Suprapubic skin (tissue), 4 donors: ENCODE data around the gene KIF16B. TPM values are rescaled to one million over a fixed set of nuclear protein-coding genes. Genes with fewer than 3 reads are reported as not detected.

Source experiments
- DNase-seq, 2 donors: peaks; one replicate each; pipeline ENCODE4 v3.0.0-alpha.2; 2019; ENCODE audit warnings: low spot score in 2 of 2
- H3K27ac ChIP-seq: fragments of 200-600 bp; sonication (generic); one replicate; pipeline ENCODE4 v1.5.1; 2019
- H3K27me3 ChIP-seq: fragments of 200-600 bp; sonication (generic); one replicate; pipeline ENCODE4 v1.5.1; 2019
- H3K36me3 ChIP-seq: fragments of 200-600 bp; sonication (generic); one replicate; pipeline ENCODE4 v1.5.1; 2019
- H3K4me1 ChIP-seq: fragments of 200-600 bp; sonication (generic); one replicate; pipeline ENCODE4 v1.5.1; 2019
- H3K4me3 ChIP-seq: fragments of 200-600 bp; sonication (generic); one replicate; pipeline ENCODE4 v1.5.1; 2019; ENCODE audit warnings: mild to moderate bottlenecking
- H3K9me3 ChIP-seq: fragments of 200-600 bp; sonication (generic); one replicate; pipeline ENCODE4 v1.5.1; 2019
- CTCF ChIP-seq, 2 donors: fragments of 200-600 bp in 1 of 2; fragments of 450-650 bp in 1 of 2; sonication (generic) in 1 of 2; IDR thresholded peaks; one replicate each; pipeline ENCODE4 v1.5.1; 2016 to 2019; ENCODE audit warnings: antibody characterized with exemption in 2 of 2, mild to moderate bottlenecking in 1 of 2, moderate library complexity in 1 of 2
- EP300 ChIP-seq: sonication (generic); formaldehyde crosslinking; IDR thresholded peaks from one replicate; pipeline ENCODE4 v1.6.1; 2017; ENCODE audit warnings: antibody characterized with exemption
- POLR2A ChIP-seq, 2 donors: fragments of 450-650 bp; IDR thresholded peaks; one replicate each; pipeline ENCODE4 v1.6.1; 2017; ENCODE audit warnings: antibody characterized with exemption in 2 of 2, mild to moderate bottlenecking in 2 of 2, moderate library complexity in 2 of 2
- POLR2AphosphoS5 ChIP-seq, 3 donors: sonication (generic); formaldehyde crosslinking; IDR thresholded peaks; one replicate each; pipeline ENCODE4 v1.6.1; 2017; ENCODE audit warnings: antibody characterized with exemption in 3 of 3
- WGBS: methylation state at CpG from one replicate; pipeline ENCODE4 v1.1.5; 2018; 5-methylcytosine and 5-hydroxymethylcytosine counted together
- total RNA-seq, 4 donors: library from RNA; depleted of rRNA; stranded (reverse); fragments of >200 nt; gene quantifications; one replicate each; pipeline ENCODE4 v1.1.0, GENCODE V29; 2016

Gene KIF16B
- total RNA-seq, 4 donors from 2014 or later = 23.7 to 64.0 (median 38.2) TPM

GRCh38 chr20:16313917-16314316, 259.3 kb downstream of the KIF16B start:
- no peak for TF ChIP-seq EP300
- TF ChIP-seq POLR2A (IDR thresholded peaks at IDR 0.05) = no peak
- no peak for TF ChIP-seq POLR2AphosphoS5 (IDR thresholded peaks at IDR 0.05)
- Histone ChIP-seq H3K4me1 (no peaks in the 10 kb centered on the region), H3K27ac (no peak overlapping the region), H3K27me3 (no peaks in the 10 kb centered on the region), H3K9me3 (no peaks in the 10 kb centered on the region), H3K36me3 (peaks cover 33% of the 10 kb centered on the region), H3K4me3 (no peak overlapping the region)
- no peak for DNase-seq
- 71% methylated on average over 4 of the region's 4 CpGs for WGBS

GRCh38 chr20:16312998-16313397, 260.2 kb downstream of the KIF16B start:
- TF ChIP-seq POLR2A (IDR thresholded peaks at IDR 0.05) = no peak
- no peak for TF ChIP-seq EP300
- TF ChIP-seq CTCF (IDR thresholded peaks at IDR 0.05) = no peak
- no peak for TF ChIP-seq POLR2AphosphoS5 (IDR thresholded peaks at IDR 0.05)
- Histone ChIP-seq H3K27me3 (no peaks in the 10 kb centered on the region), H3K27ac (no peak overlapping the region), H3K4me1 (no peaks in the 10 kb centered on the region), H3K4me3 (no peak overlapping the region), H3K36me3 (peaks cover 40% of the 10 kb centered on the region), H3K9me3 (no peaks in the 10 kb centered on the region)
- no peak for DNase-seq

- Histone ChIP-seq H3K4me1 (no peaks in the 10 kb centered on the region), H3K27ac (no peak overlapping the region), H3K9me3 (no peaks in the 10 kb centered on the region), H3K36me3 (peaks cover 36% of the 10 kb centered on the region), H3K4me3 (no peak overlapping the region), H3K27me3 (no peaks in the 10 kb centered on the region)
- 98% methylated on average over 1 of the region's 1 CpG for WGBS
- DNase-seq = no peak
- TF ChIP-seq EP300 (no peak), POLR2AphosphoS5 (IDR thresholded peaks at IDR 0.05) (no peak), CTCF (IDR thresholded peaks at IDR 0.05) (no peak)
Measured at GRCh38 chr20:16311756-16312155, 261.5 kb downstream of the KIF16B start.

- no peak for DNase-seq
- no peak for TF ChIP-seq CTCF (IDR thresholded peaks at IDR 0.05)
- TF ChIP-seq EP300 = no peak
- WGBS = 70% methylated on average over 2 of the region's 2 CpGs
- H3K27me3 ChIP-seq = no peaks in the 10 kb centered on the region
- H3K36me3 ChIP-seq = peaks cover 33% of the 10 kb centered on the region
- no peaks in the 10 kb centered on the region for H3K9me3 ChIP-seq
- H3K4me1 ChIP-seq = no peaks in the 10 kb centered on the region
- H3K27ac ChIP-seq = no peak overlapping the region
- H3K4me3 ChIP-seq = no peak overlapping the region
Measured at GRCh38 chr20:16308754-16309153, 264.5 kb downstream of the KIF16B start.

GRCh38 chr20:16302818-16303217, 270.4 kb downstream of the KIF16B start:
- WGBS = 0% methylated on average over 1 of the region's 1 CpG
- H3K9me3 ChIP-seq = peaks cover 10% of the 10 kb centered on the region
- no peak for TF ChIP-seq EP300
- no peaks in the 10 kb centered on the region for H3K27me3 ChIP-seq
- H3K36me3 ChIP-seq = peaks cover 12% of the 10 kb centered on the region
- no peaks in the 10 kb centered on the region for H3K4me1 ChIP-seq
- no peak overlapping the region for H3K27ac ChIP-seq
- H3K4me3 ChIP-seq = no peak overlapping the region
- DNase-seq = no peak

GRCh38 chr20:16301986-16302385, 271.3 kb downstream of the KIF16B start:
- Histone ChIP-seq H3K4me3 (no peak overlapping the region), H3K9me3 (peaks cover 10% of the 10 kb centered on the region), H3K36me3 (peaks cover 12% of the 10 kb centered on the region), H3K4me1 (no peaks in the 10 kb centered on the region), H3K27me3 (no peaks in the 10 kb centered on the region), H3K27ac (no peak overlapping the region)
- WGBS = 97% methylated on average over 1 of the region's 1 CpG
- DNase-seq = no peak
- TF ChIP-seq POLR2A (IDR thresholded peaks at IDR 0.05) (no peak), POLR2AphosphoS5 (IDR thresholded peaks at IDR 0.05) (no peak), CTCF (IDR thresholded peaks at IDR 0.05) (no peak), EP300 (no peak)
